Transverse colon (tissue), 4 donors: ENCODE results near the gene APBB2. TPM values are rescaled to one million over a fixed set of nuclear protein-coding genes. Genes with fewer than 3 reads are reported as not detected.

Experiments used
- DNase-seq: peaks from one replicate; pipeline ENCODE4 v3.0.0-alpha.2; 2019
- H3K27ac ChIP-seq, 4 donors: fragments of 200-600 bp; sonication (generic); 2 replicates each; pipeline ENCODE4 v1.5.1; 2016 to 2018; ENCODE audit warnings: inconsistent platforms in 4 of 4
- H3K27me3 ChIP-seq: fragments of 200-600 bp; sonication (generic); 2 replicates; pipeline ENCODE4 v1.5.1; 2017; ENCODE audit warnings: inconsistent platforms
- H3K36me3 ChIP-seq, 4 donors: fragments of 200-600 bp; sonication (generic); 2 replicates each; pipeline ENCODE4 v1.5.1; 2017 to 2019; ENCODE audit warnings: inconsistent platforms in 4 of 4
- H3K4me1 ChIP-seq, 4 donors: fragments of 200-600 bp; sonication (generic); 2 replicates each; pipeline ENCODE4 v1.5.1; 2017 to 2020; ENCODE audit warnings: inconsistent platforms in 4 of 4
- H3K4me3 ChIP-seq, 4 donors: fragments of 200-600 bp; sonication (generic); 1 replicate in 1 of 4; 2 replicates in 3 of 4; pipeline versions ENCODE4 v1.5.1 to v1.6.1; 2017 to 2019; ENCODE audit warnings: inconsistent platforms in 4 of 4
- H3K9me3 ChIP-seq, 2 donors: fragments of 200-600 bp; sonication (generic); 2 replicates each; pipeline ENCODE4 v1.5.1; 2017 to 2019; ENCODE audit warnings: inconsistent platforms in 2 of 2
- CTCF ChIP-seq, 5 experiments: fragments of 200-600 bp in 3 of 5; fragments of 450-650 bp in 2 of 5; sonication (generic) in 3 of 5; IDR thresholded peaks; 1 replicate in 2 of 5; 2 replicates in 3 of 5; pipeline ENCODE4 v1.5.1; 2016 to 2017; ENCODE audit warnings: antibody characterized with exemption in 5 of 5, inconsistent platforms in 3 of 5, mild to moderate bottlenecking in 2 of 5, moderate library complexity in 1 of 5
- EP300 ChIP-seq: sonication (generic); formaldehyde crosslinking; IDR thresholded peaks from one replicate; pipeline ENCODE4 v1.6.1; 2017; ENCODE audit warnings: antibody characterized with exemption, low read depth
- POLR2A ChIP-seq: fragments of 450-650 bp; IDR thresholded peaks from one replicate; pipeline ENCODE4 v1.6.1; 2016; ENCODE audit warnings: antibody characterized with exemption, mild to moderate bottlenecking, moderate library complexity
- POLR2AphosphoS5 ChIP-seq, 3 donors: sonication (generic); formaldehyde crosslinking; IDR thresholded peaks; one replicate each; pipeline ENCODE4 v1.6.1; 2016; ENCODE audit warnings: antibody characterized with exemption in 3 of 3
- WGBS, 2 donors: methylation state at CpG; one replicate each; pipeline ENCODE4 v1.1.5; 2018; ENCODE audit warnings: low coverage in 1 of 2; 5-methylcytosine and 5-hydroxymethylcytosine counted together
- in situ Hi-C, 4 donors: fragments of 200-750 bp; cut with MboI; loops; one replicate each; pipeline versions ENCODE4 v1.15.0 to v1.15.1; 2017; ENCODE audit warnings: low sequenced_read_pairs in 3 of 4, low pct_ligation_motif_present in 1 of 4, low pct_unique_long_range_greater_than_20kb in 1 of 4
- intact Hi-C: fragments of 100-400 bp; cut with DNase I; formaldehyde crosslinking; loops from one replicate; pipeline ENCODE4 v1.15.1; 2023; ENCODE audit warnings: low total_unique reads
- total RNA-seq, 4 donors: library from RNA; depleted of rRNA; stranded (reverse); fragments of >200 nt; gene quantifications; one replicate each; pipeline ENCODE4 v1.1.0, GENCODE V29; 2016

APBB2 gene
- total RNA-seq, 4 donors from 2014 or later: 37.1 to 138 (median 90.1) TPM

- TF ChIP-seq POLR2AphosphoS5 (IDR thresholded peaks at IDR 0.05) (no peak), EP300 (no peak), POLR2A (no peak), CTCF (IDR thresholded peaks at IDR 0.05) (no peak)
- H3K4me1 ChIP-seq: peaks cover 0 to 10% (median 6%) of the 10 kb centered on the region in 4 donors
- no peak for DNase-seq
- intact Hi-C loops: no loop called here
- H3K9me3 ChIP-seq: no peaks in the 10 kb centered on the region
- no peak overlapping the region for H3K4me3 ChIP-seq
- H3K27ac ChIP-seq: peak overlapping the region in 2 of 4 donors; percentile 7 to 44
- in situ Hi-C loops: no loop called here
- 56 to 73% methylated on average over 4 of the region's 4 CpGs for WGBS, 2 donors
- H3K27me3 ChIP-seq: no peaks in the 10 kb centered on the region
- H3K36me3 ChIP-seq: no peaks in the 10 kb centered on the region
These were observed 45.0 kb downstream of the APBB2 start for GRCh38 chr4:41169256-41169800.

DNA sequence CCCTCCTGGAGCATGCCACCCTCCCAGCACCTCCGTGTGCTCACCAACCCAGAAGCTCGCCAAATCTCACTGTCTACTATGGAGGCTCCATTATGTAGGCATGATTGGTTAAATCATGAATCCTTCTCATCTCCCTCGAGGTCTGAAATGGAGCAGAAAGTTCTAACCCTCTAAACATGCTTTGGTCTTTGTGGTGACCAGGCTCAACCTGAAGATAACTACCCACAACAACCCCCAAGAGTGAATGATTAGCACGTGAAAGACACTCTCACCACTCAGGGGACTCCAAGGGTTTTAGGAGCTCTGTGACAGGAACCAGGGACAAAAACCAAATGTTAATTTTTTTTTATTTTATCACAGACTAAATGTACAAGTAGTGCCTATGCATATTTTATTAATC lies 47.2 kb downstream of the APBB2 start:
- Histone ChIP-seq H3K4me1 (peaks cover 0 to 10% (median 5%) of the 10 kb centered on the region in 4 donors), H3K9me3 (no peaks in the 10 kb centered on the region), H3K36me3 (no peaks in the 10 kb centered on the region), H3K27me3 (no peaks in the 10 kb centered on the region), H3K4me3 (no peak overlapping the region), H3K27ac (no peak overlapping the region)
- intact Hi-C loops: no loop called here
- DNase-seq: no peak
- 40 to 94% methylated on average over 1 to 4 of the region's 4 CpGs for WGBS, 2 donors
- in situ Hi-C loops: no loop called here
- no peak for TF ChIP-seq EP300
- no peak for TF ChIP-seq CTCF (IDR thresholded peaks at IDR 0.05)
- TF ChIP-seq POLR2A: no peak
- no peak for TF ChIP-seq POLR2AphosphoS5 (IDR thresholded peaks at IDR 0.05)

- H3K4me1 ChIP-seq: peaks cover 0 to 8% (median 3%) of the 10 kb centered on the region in 4 donors
- H3K9me3 ChIP-seq: no peaks in the 10 kb centered on the region
- H3K27me3 ChIP-seq: no peaks in the 10 kb centered on the region
- 68 to 82% methylated on average over 2 of the region's 2 CpGs for WGBS, 2 donors
- H3K36me3 ChIP-seq: no peaks in the 10 kb centered on the region
- in situ Hi-C loops: no loop called here
- H3K27ac ChIP-seq: no peak overlapping the region
- intact Hi-C loops: no loop called here
- no peak for DNase-seq
- no peak for TF ChIP-seq EP300
- TF ChIP-seq CTCF (IDR thresholded peaks at IDR 0.05): no peak
- TF ChIP-seq POLR2AphosphoS5 (IDR thresholded peaks at IDR 0.05): no peak
- no peak for TF ChIP-seq POLR2A
- no peak overlapping the region for H3K4me3 ChIP-seq
These were observed 49.9 kb downstream of the APBB2 start for GRCh38 chr4:41164405-41164804.

DNA sequence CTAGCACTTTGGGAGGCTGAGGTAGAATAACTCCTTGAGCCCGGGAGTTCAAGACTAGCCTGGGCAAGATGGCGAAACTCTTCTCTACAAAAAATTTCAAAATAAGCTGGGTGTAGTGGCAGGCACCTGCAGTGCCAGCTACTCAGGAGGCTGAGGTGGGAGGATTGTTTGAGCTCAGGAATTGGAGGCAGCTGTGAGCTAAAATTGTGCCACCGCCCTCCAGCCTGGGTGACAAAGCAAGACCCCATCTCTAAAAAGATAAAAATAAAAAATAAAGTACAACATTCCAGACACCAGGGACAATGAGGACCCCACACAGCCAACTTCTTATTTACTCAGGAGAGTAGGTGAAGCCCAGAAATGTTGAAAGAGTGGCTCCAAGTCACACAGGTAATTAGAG lies 53.0 kb downstream of the APBB2 start:
- intact Hi-C loops (no loop called here), in situ Hi-C loops (no loop called here)
- DNase-seq: no peak
- Histone ChIP-seq H3K36me3 (no peaks in the 10 kb centered on the region), H3K27me3 (no peaks in the 10 kb centered on the region), H3K9me3 (no peaks in the 10 kb centered on the region), H3K27ac (no peak overlapping the region), H3K4me1 (peaks cover 4 to 18% (median 14%) of the 10 kb centered on the region in 4 donors), H3K4me3 (no peak overlapping the region)
- TF ChIP-seq POLR2AphosphoS5 (IDR thresholded peaks at IDR 0.05) (no peak), CTCF (IDR thresholded peaks at IDR 0.05) (peak in 1 of 5 experiments; percentile 6), POLR2A (no peak), EP300 (no peak)
- WGBS, 2 donors: 96% methylated on average over 3 of the region's 3 CpGs; no CpG with 5 or more reads in 1 of the 2 donors
